DMS79 (cell line): ENCODE results near the gene MT1F.

Experiments used
- DNase-seq: peaks from one replicate; lab custom pipeline; 2025; lab: John Stamatoyannopoulos, UW

The MT1F gene

DNA sequence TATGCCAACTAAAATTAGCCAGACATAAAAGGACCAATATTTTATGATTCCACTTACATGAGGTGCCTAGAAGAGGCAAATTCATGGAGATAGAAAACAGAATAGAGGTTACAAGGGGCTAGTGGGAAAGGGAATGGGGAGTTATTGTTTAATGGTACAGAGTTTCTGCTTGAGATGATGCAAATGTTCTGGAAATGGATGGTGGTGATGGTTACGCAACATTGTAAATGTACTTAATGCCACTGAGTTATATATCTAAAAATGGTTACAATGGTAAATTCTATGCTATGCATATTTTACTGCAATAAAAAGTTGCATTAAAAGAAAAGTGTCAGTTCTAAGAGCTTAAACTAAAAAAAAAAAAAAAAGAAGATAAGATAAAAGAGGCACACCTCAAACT, 42.4 kb downstream of the MT1F start:
- no peak for DNase-seq

DNA sequence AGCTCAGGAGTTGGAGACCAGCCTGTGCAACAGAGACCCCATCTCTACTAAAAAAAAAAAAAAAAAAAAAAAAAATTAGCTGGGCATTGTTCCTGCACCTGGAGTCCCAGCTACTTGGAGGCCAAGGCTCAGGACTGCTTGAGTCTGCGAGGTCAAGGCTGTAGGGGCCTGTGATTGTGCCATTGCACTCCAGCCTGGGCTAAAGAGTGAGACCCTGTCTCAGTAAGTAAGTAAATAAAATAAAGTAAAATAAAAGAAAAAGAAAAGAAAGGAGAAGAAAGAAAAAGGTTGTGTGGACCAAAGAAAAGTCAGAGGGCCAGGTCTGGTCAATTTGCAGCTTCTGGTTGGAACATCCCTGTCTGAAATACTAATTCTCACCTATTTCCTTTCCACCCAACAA, 42.9 kb downstream of the MT1F start:
- no peak for DNase-seq

DNA sequence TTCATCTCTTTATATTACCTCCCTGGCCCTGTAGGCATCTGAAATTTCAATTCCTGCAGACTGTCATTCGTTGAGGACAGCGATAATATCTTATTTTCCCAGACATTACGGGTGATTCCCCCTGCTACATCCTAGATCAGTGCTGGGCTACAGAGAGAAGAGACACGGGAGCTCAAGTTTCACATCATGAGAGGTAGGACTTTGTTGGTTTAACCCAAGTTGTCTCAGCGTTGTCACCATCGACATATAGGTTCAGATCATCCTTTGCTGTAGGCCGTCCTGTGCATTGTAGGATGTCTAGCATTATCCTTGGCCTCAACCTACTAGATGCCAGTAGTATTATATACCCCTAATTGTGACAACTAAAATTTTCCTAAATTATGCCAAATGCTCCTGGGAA, 43.8 kb downstream of the MT1F start:
- DNase-seq: no peak

DNA sequence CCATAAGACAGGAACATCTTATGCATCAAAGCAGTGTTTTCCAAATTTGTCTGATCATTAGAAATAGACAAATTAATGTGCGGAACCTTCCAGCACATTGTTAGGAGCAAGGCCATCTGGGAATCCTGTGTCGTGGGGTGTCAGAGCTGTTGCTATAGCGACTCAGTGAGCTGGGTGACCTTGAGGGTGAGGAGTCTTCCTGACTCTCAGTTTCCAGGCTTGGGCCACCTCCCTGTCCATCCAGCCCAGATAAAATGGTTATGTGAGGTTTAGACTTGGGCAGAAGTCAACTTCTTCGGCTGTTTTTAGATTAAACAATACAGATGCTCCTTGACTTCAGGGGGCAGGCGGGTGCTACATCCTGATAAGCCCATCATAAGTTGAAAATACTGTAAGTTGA, 45.1 kb downstream of the MT1F start:
- no peak for DNase-seq
